HL-60 (cell line): ENCODE results near the gene GRAMD2B.

Experiments
- DNase-seq, 2 experiments: peaks; one replicate each; pipeline ENCODE4 v3.0.0-alpha.2; 2010 to 2020; ENCODE audit warnings: low read depth in 1 of 2, low spot score in 1 of 2
- H3K27ac ChIP-seq: fragments of 250-450 bp; sonication (Bioruptor Pico); replicated peaks from 2 replicates; pipeline ENCODE4 v1.5.1; 2020; ENCODE audit warnings: mild to moderate bottlenecking, moderate library complexity
- H3K27me3 ChIP-seq: fragments of 250-450 bp; sonication (Bioruptor Pico); 2 replicates; pipeline ENCODE4 v1.5.1; 2021; ENCODE audit warnings: mild to moderate bottlenecking, moderate library complexity; ENCODE audit not compliant: insufficient read depth, poor library complexity, severe bottlenecking
- H3K4me3 ChIP-seq: replicated peaks from 2 replicates; pipeline ENCODE4 v1.5.1; 2011; ENCODE audit warnings: mild to moderate bottlenecking, control low read depth, low read length; ENCODE audit not compliant: insufficient read depth
- CTCF ChIP-seq: IDR thresholded peaks from one replicate; pipeline ENCODE4 v1.5.1; 2011; ENCODE audit warnings: low read length, control low read depth, inconsistent platforms; ENCODE audit not compliant: insufficient read depth
- GABPA ChIP-seq: IDR thresholded peaks from 2 replicates; pipeline ENCODE4 v1.6.1; 2012; ENCODE audit warnings: low read depth
- POLR2AphosphoS5 ChIP-seq: IDR thresholded peaks from 2 replicates; pipeline ENCODE4 v1.6.1; 2012; ENCODE audit warnings: low read depth
- SPI1 ChIP-seq: IDR thresholded peaks from 2 replicates; pipeline ENCODE4 v1.6.1; 2012; ENCODE audit warnings: low read depth, mild to moderate bottlenecking, borderline replicate concordance
- TF ChIP-seq, protein P1 (sequence below): IDR thresholded peaks from 2 replicates; pipeline ENCODE4 v1.6.1; 2012; ENCODE audit warnings: low read depth; ENCODE audit not compliant: insufficient replicate concordance

Gene GRAMD2B

DNA sequence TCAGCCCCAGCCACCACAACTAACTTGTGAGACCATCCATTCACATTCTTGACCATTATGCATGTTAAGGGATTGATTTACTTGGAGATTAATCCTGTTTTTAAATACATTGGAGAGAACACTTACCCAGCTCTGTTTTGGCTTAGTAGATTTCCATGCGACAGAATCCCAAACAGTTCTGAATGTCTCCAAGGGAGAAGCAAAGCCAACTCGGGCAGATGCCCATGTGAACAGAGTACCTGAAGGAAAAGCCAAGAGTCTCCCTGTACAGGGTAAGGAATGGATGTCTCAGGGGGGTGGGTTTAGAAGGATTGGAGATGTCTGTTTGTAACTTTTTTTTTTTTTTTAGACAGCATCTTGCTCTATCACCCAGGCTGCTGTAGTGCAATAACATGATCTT, 61.0 kb downstream of the GRAMD2B start:
- Histone ChIP-seq H3K4me3 (no peak overlapping the region), H3K27ac (no peak overlapping the region), H3K27me3 (no peaks in the 10 kb centered on the region)
- TF ChIP-seq CTCF, result no peak
- TF ChIP-seq, protein P1, sequence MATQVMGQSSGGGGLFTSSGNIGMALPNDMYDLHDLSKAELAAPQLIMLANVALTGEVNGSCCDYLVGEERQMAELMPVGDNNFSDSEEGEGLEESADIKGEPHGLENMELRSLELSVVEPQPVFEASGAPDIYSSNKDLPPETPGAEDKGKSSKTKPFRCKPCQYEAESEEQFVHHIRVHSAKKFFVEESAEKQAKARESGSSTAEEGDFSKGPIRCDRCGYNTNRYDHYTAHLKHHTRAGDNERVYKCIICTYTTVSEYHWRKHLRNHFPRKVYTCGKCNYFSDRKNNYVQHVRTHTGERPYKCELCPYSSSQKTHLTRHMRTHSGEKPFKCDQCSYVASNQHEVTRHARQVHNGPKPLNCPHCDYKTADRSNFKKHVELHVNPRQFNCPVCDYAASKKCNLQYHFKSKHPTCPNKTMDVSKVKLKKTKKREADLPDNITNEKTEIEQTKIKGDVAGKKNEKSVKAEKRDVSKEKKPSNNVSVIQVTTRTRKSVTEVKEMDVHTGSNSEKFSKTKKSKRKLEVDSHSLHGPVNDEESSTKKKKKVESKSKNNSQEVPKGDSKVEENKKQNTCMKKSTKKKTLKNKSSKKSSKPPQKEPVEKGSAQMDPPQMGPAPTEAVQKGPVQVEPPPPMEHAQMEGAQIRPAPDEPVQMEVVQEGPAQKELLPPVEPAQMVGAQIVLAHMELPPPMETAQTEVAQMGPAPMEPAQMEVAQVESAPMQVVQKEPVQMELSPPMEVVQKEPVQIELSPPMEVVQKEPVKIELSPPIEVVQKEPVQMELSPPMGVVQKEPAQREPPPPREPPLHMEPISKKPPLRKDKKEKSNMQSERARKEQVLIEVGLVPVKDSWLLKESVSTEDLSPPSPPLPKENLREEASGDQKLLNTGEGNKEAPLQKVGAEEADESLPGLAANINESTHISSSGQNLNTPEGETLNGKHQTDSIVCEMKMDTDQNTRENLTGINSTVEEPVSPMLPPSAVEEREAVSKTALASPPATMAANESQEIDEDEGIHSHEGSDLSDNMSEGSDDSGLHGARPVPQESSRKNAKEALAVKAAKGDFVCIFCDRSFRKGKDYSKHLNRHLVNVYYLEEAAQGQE, result no peak
- DNase-seq, result no peak

DNA sequence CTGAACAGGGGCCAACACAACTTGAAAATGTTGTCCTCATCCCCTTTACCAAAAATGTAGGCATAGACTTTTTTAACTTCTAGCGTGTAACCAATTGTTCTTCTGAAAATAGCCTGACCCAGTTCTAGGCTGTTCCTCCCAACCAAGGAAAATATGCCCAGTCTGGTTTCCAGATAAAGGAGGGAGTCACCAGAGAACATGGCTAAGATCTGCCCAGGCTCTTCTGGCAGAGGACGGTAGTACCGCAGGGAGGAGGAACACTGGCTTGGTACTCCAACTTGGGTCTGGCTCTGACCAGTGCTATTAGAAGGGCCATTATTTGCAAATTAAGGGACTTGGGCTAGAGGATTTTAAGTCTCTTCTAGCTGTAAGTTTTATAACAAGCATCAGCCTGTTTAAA, 63.1 kb downstream of the GRAMD2B start:
- TF ChIP-seq GABPA, result no peak
- TF ChIP-seq, protein P1, result no peak
- TF ChIP-seq POLR2AphosphoS5, result no peak
- no peak for TF ChIP-seq CTCF
- no peak for TF ChIP-seq SPI1
- Histone ChIP-seq H3K27ac (no peak overlapping the region), H3K4me3 (no peak overlapping the region), H3K27me3 (no peaks in the 10 kb centered on the region)
- no peak for DNase-seq

DNA sequence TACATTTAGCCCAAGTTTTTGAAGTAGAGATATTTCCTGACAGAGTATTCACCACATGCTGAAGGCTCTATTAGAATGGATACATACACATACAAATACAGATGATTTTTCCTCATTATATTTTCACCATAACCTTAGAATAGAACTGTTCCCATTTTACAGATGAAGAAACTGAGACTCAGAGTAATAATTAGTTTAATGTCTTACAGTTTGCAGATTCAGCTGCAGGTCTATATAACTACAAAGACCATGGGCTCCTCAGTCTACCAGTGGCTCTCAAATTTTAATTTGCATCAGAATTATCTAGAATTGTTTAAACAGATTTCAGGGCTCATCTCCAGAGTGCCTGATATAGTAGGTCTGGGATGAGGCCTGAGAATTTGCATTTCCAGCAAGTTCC, 64.4 kb downstream of the GRAMD2B start:
- Histone ChIP-seq H3K4me3 (no peak overlapping the region), H3K27me3 (no peaks in the 10 kb centered on the region), H3K27ac (no peak overlapping the region)
- TF ChIP-seq POLR2AphosphoS5, result no peak
- TF ChIP-seq, protein P1, result no peak
- TF ChIP-seq SPI1, result no peak
- TF ChIP-seq GABPA, result no peak
- no peak for TF ChIP-seq CTCF
- DNase-seq, result no peak
